Glutamatergic neuron (in vitro differentiated cells): ENCODE data around the gene FAM184A. TPM values are rescaled to one million over a fixed set of nuclear protein-coding genes. Genes with fewer than 3 reads are reported as not detected.

Experiments
- DNase-seq: peaks from one replicate; pipeline ENCODE4 v3.0.0; 2022
- H3K27ac Mint-ChIP-seq: one replicate; pipeline ENCODE4 v1.8.0; 2020; ENCODE audit warnings: mild to moderate bottlenecking, mixed read lengths, inconsistent platforms; ENCODE audit not compliant: unreplicated experiment
- H3K27me3 Mint-ChIP-seq: one replicate; pipeline ENCODE4 v1.8.0; 2020; ENCODE audit warnings: mild to moderate bottlenecking, moderate library complexity, mixed read lengths, inconsistent platforms; ENCODE audit not compliant: unreplicated experiment
- H3K36me3 Mint-ChIP-seq: one replicate; pipeline ENCODE4 v1.8.0; 2020; ENCODE audit warnings: mild to moderate bottlenecking, mixed read lengths, inconsistent platforms; ENCODE audit not compliant: unreplicated experiment
- H3K4me1 Mint-ChIP-seq: one replicate; pipeline ENCODE4 v1.8.0; 2020; ENCODE audit warnings: mild to moderate bottlenecking, low read depth, mixed read lengths, inconsistent platforms; ENCODE audit not compliant: unreplicated experiment
- H3K4me3 Mint-ChIP-seq: one replicate; pipeline ENCODE4 v1.8.0; 2020; ENCODE audit warnings: mild to moderate bottlenecking, mixed read lengths, inconsistent platforms; ENCODE audit not compliant: unreplicated experiment
- H3K9me3 Mint-ChIP-seq: one replicate; pipeline ENCODE4 v1.8.0; 2020; ENCODE audit warnings: mild to moderate bottlenecking, moderate library complexity, mixed read lengths, inconsistent platforms; ENCODE audit not compliant: unreplicated experiment
- total RNA-seq: library from RNA; stranded (reverse); fragmentation: NEBNext Ultra II Directional; extraction: Animal tissue kit (Norgen Biotek cat#: 25700); gene quantifications from one replicate; pipeline ENCODE4 v1.2.1, GENCODE V29; 2021; ENCODE audit not compliant: unreplicated experiment
- TF ChIP-seq, protein P1 (sequence below): fragments of 200-600 bp; sonication (generic); IDR thresholded peaks from one replicate; pipeline ENCODE4 v1.5.0; 2021; ENCODE audit not compliant: partially characterized antibody, unreplicated experiment

FAM184A gene
- total RNA-seq, 1 donor from 2014 or later, result 20.0 TPM

DNA sequence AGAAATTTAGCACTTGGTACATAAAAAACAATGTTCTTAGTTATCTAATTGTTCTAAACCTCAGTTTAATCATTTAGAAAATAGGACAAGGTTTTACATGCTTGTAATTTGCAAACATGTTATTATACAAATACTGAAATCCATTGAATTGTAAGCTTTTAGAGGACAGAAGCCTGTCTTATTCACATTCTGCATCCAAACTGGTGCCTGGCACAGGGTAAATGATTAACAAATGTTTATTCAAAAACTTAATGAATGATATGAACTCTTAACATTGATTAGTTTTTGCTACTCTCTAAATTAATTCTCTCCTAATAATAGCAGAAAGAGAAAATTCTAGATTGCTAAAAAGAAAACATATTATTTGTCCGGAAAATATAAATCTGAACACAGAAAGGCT lies 85.1 kb downstream of the FAM184A start:
- Mint-ChIP-seq H3K4me3 (no peak overlapping the region), H3K27ac (no peak overlapping the region), H3K4me1 (no peaks in the 10 kb centered on the region), H3K36me3 (no peaks in the 10 kb centered on the region), H3K9me3 (peaks cover 2% of the 10 kb centered on the region), H3K27me3 (no peaks in the 10 kb centered on the region)
- TF ChIP-seq, protein P1, sequence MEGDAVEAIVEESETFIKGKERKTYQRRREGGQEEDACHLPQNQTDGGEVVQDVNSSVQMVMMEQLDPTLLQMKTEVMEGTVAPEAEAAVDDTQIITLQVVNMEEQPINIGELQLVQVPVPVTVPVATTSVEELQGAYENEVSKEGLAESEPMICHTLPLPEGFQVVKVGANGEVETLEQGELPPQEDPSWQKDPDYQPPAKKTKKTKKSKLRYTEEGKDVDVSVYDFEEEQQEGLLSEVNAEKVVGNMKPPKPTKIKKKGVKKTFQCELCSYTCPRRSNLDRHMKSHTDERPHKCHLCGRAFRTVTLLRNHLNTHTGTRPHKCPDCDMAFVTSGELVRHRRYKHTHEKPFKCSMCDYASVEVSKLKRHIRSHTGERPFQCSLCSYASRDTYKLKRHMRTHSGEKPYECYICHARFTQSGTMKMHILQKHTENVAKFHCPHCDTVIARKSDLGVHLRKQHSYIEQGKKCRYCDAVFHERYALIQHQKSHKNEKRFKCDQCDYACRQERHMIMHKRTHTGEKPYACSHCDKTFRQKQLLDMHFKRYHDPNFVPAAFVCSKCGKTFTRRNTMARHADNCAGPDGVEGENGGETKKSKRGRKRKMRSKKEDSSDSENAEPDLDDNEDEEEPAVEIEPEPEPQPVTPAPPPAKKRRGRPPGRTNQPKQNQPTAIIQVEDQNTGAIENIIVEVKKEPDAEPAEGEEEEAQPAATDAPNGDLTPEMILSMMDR, result no peak
- no peak for DNase-seq

- no peaks in the 10 kb centered on the region for H3K4me1 Mint-ChIP-seq
- H3K9me3 Mint-ChIP-seq, result peaks cover 2% of the 10 kb centered on the region
- no peaks in the 10 kb centered on the region for H3K27me3 Mint-ChIP-seq
- H3K4me3 Mint-ChIP-seq, result no peak overlapping the region
- DNase-seq, result no peak
- H3K27ac Mint-ChIP-seq, result no peak overlapping the region
- TF ChIP-seq, protein P1, result no peak
- no peaks in the 10 kb centered on the region for H3K36me3 Mint-ChIP-seq
Observed at GRCh38 chr6:118992186-118992795, 86.2 kb downstream of the FAM184A start.

DNA sequence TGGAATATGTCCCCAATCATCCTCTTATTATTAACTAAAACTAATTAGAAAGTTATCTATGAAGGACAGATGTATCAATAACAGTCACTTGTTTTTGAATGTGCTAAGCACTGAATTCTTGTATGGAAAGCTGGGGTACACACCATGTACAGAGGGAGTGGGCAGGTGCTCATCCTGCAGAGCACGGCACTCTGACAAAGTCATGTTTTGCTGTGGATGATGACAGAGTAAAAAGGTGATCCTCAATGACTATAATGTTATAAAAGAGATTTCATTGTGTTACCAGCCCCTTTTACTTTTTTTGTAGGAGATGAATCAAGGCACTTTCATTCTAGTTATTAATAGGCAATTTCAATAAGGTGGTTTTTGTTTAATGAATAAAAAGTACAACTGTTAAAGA lies 92.2 kb downstream of the FAM184A start:
- H3K4me3 Mint-ChIP-seq, result no peak overlapping the region
- no peaks in the 10 kb centered on the region for H3K27me3 Mint-ChIP-seq
- TF ChIP-seq, protein P1, result no peak
- no peak for DNase-seq
- H3K36me3 Mint-ChIP-seq, result no peaks in the 10 kb centered on the region
- no peaks in the 10 kb centered on the region for H3K4me1 Mint-ChIP-seq
- H3K27ac Mint-ChIP-seq, result no peak overlapping the region
- H3K9me3 Mint-ChIP-seq, result no peaks in the 10 kb centered on the region

GRCh38 chr6:118985123-118985830 lies 93.2 kb downstream of the FAM184A start:
- H3K4me3 Mint-ChIP-seq, result no peak overlapping the region
- DNase-seq, result no peak
- H3K36me3 Mint-ChIP-seq, result no peaks in the 10 kb centered on the region
- TF ChIP-seq, protein P1, result no peak
- H3K9me3 Mint-ChIP-seq, result no peaks in the 10 kb centered on the region
- H3K4me1 Mint-ChIP-seq, result no peaks in the 10 kb centered on the region
- H3K27ac Mint-ChIP-seq, result no peak overlapping the region
- no peaks in the 10 kb centered on the region for H3K27me3 Mint-ChIP-seq

GRCh38 chr6:118984342-118984741 lies 94.1 kb downstream of the FAM184A start:
- Mint-ChIP-seq H3K4me3 (no peak overlapping the region), H3K4me1 (no peaks in the 10 kb centered on the region), H3K27ac (no peak overlapping the region), H3K9me3 (no peaks in the 10 kb centered on the region), H3K36me3 (peaks cover 4% of the 10 kb centered on the region), H3K27me3 (no peaks in the 10 kb centered on the region)
- TF ChIP-seq, protein P1, result no peak
- DNase-seq, result no peak
